ENCODE results near the gene SDCBP2.

SDCBP2 gene

GRCh38 chr20:1274485-1275311 is 54.2 kb downstream of the SDCBP2 start:
- no peak for DNase-seq (ENCODE audit: low read depth in 3 of 3)

DNA sequence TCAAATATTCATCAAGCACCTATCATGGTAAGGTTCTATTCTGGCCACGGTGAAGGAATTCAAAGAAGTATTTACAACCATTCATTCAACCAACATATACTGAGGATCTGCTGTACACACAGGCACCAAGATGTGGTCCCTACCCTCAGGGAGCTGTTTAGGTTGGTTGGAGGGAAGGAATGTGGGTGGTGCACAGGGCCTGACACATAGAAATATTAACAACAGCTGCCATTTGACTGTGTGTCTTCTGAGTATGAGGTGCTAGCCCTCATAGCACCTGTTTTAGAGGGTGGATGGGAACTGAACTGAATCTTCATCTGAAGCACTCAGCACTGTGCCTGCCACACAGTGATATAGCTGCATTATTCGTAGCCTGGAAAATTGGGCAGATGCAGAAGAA is 55.6 kb downstream of the SDCBP2 start:
- no peak for DNase-seq (ENCODE audit: low read depth in 3 of 3)

- no peak for DNase-seq (ENCODE audit: low read depth in 3 of 3)
Measured at GRCh38 chr20:1272368-1273100, 56.4 kb downstream of the SDCBP2 start.

DNA sequence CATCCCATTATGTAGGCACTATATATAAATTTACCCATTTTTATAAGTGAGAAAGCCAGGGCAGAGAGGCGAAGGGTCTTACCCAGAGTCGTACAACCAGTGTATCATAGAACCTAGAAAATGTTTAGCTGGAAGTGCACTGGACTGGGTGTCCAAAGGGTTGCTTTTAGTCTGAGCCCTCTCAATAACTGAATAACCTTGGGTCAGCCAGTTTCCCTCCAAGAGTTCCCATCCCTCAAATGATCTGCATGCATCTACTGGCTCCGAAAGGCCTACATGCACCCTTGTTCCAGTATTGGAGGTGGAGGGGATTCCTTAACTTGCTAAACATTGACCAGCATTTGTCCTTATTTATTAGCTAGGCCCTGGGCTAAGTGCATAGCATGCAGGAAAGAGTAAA is 59.1 kb downstream of the SDCBP2 start:
- no peak for DNase-seq (ENCODE audit: low read depth in 3 of 3)

GRCh38 chr20:1269235-1269634 is 59.7 kb downstream of the SDCBP2 start:
- DNase-seq (ENCODE audit: low read depth in 3 of 3): no peak

GRCh38 chr20:1267809-1268374 is 61.0 kb downstream of the SDCBP2 start:
- DNase-seq (ENCODE audit: low read depth in 3 of 3): no peak

- no peak for DNase-seq (ENCODE audit: low read depth in 3 of 3)
Measured at GRCh38 chr20:1267161-1267560, 61.8 kb downstream of the SDCBP2 start.

- DNase-seq (ENCODE audit: low read depth in 3 of 3): peak; percentile 53 to 77 (median 54)
Measured at GRCh38 chr20:1266167-1266973, 62.6 kb downstream of the SDCBP2 start, which contains the start of gene SNPH. SNPH (plus strand) TSS chr20:1266294; CDS start chr20:1296240, 29,946 bp downstream.

GRCh38 chr20:1265916-1266166 is 63.1 kb downstream of the SDCBP2 start:
- no peak for DNase-seq (ENCODE audit: low read depth in 3 of 3)

DNA sequence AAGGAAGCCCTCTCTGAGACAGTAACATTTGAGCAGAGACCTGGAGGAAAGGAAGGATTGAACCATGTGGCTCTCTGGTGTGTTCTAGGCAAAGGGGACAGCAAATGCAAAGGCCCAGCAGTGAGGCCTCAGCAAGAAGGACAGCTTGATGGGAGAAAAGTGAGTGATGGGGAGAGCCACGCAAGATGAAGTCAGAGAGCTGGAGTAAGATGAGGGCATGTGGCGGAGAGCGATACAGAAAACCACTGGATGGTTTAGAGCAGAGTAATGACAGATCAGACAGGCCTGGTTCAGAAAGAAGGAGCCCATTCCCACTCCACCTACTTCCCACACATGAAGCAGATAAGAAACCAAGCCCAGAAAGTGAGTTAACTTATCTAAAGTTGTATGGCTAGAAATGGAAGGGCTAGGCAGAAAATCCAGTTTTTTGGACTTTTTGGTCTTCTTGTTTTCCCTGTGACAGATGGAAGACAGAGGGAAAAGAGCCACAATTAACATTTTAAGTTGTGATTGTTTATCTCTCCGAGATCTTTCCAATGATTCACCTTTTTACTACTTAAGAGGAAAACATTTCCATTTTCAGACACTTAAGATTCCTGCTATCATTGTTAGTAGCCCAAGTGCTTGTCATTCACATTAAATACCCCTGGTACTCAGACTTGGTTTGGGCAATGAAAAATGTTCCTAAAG is 63.6 kb downstream of the SDCBP2 start:
- no peak for DNase-seq (ENCODE audit: low read depth in 3 of 3)

GRCh38 chr20:1264727-1265126 is 64.2 kb downstream of the SDCBP2 start:
- no peak for DNase-seq (ENCODE audit: low read depth in 3 of 3)

GRCh38 chr20:1263853-1264252 is 65.1 kb downstream of the SDCBP2 start:
- no peak for DNase-seq (ENCODE audit: low read depth in 3 of 3)
